GM06990 (cell line): ENCODE results near the gene SLC8A2.

Experiments used
- DNase-seq: peaks from one replicate; pipeline ENCODE4 v3.0.0-alpha.2; 2011; ENCODE audit not compliant: insufficient read length; ENCODE audit errors: extremely low read depth
- H3K27me3 ChIP-seq: replicated peaks from 2 replicates; pipeline ENCODE4 v1.6.0; 2011; ENCODE audit warnings: low read length; ENCODE audit not compliant: control insufficient read depth, insufficient read depth
- H3K36me3 ChIP-seq: 2 replicates; pipeline ENCODE4 v1.5.1; 2011; ENCODE audit warnings: low read length; ENCODE audit not compliant: control insufficient read depth, insufficient read depth
- H3K4me3 ChIP-seq: replicated peaks from 2 replicates; pipeline ENCODE4 v1.5.1; 2011; ENCODE audit warnings: low read depth, mild to moderate bottlenecking, control low read depth, low read length
- CTCF ChIP-seq: IDR thresholded peaks from 2 replicates; pipeline ENCODE4 v1.5.1; 2011; ENCODE audit warnings: low read length, control low read depth, mild to moderate bottlenecking, inconsistent platforms; ENCODE audit not compliant: insufficient read depth, poor library complexity, severe bottlenecking

Gene SLC8A2

DNA sequence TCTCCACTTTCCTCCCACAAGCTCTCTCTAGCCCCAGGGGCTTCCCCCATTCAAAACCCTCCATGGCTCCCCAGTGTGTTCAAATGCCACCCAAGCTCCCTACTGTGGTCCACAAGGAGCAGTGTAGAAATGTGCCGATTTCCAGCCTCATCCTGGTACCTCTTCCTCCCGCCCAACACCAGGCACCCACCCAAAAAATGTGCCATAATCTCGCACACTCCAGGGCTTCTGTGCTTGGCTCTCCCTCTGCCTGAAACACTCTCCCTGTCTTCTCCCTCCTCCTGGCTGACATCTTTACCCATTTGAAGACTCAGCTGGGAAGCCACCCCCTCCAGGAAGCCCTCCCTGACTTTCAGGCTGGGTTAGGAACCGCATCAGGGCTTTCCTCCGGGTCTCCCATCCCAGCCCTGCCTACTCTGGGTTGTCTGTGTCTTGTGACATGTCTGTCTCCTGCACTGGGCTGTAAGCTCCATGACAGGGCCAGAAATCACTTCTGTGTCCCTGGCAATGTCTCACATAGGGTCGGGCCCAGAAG lies 35.7 kb downstream of the SLC8A2 start:
- no peak overlapping the region for H3K4me3 ChIP-seq
- no peaks in the 10 kb centered on the region for H3K27me3 ChIP-seq
- no peak for DNase-seq
- TF ChIP-seq CTCF = no peak
- H3K36me3 ChIP-seq = no peaks in the 10 kb centered on the region

DNA sequence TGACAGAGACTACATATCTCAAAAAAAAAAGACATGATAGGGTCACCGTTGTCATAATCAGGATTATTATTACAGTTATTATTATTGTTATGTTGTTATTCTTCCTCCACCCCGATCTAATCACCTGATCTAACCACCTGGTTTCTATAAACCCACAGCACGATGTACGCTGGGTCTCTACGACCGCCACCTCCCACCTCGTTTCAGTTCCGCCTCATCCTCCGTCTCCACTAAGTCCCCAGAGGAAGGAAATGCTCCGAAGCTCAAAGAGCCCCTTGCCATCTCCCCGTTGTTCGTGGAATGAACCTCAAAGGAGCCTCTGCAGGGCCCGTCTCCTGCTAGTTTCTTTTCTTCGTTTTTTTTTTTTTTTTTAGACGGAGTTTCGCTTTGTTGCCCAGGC lies 36.5 kb downstream of the SLC8A2 start:
- Histone ChIP-seq H3K36me3 (no peaks in the 10 kb centered on the region), H3K27me3 (no peaks in the 10 kb centered on the region; the same call in 1 of the 2 replicates), H3K4me3 (no peak overlapping the region)
- DNase-seq = no peak
- TF ChIP-seq CTCF = no peak

DNA sequence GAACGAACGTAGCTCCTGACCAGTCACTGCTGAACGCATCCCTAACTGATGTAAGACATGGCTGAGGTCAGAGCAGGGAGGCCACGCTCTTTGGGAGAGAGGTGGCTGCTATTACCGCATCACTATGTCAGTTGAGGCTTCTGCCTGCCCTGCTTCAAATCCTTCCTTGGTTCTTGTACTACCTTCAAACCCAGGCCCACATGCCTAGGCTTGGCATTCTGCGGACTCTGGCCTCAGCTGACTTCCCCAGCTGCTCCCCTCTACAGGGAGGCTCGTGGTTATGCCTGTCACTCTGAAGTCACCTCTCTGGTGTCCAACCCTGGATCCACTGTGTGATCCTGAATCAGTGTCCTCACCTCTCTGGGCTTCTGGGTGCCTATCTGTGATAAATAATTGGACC lies 37.6 kb downstream of the SLC8A2 start:
- Histone ChIP-seq H3K27me3 (no peaks in the 10 kb centered on the region; the same call in 1 of the 2 replicates), H3K4me3 (no peak overlapping the region), H3K36me3 (no peaks in the 10 kb centered on the region)
- TF ChIP-seq CTCF = no peak
- DNase-seq = no peak

DNA sequence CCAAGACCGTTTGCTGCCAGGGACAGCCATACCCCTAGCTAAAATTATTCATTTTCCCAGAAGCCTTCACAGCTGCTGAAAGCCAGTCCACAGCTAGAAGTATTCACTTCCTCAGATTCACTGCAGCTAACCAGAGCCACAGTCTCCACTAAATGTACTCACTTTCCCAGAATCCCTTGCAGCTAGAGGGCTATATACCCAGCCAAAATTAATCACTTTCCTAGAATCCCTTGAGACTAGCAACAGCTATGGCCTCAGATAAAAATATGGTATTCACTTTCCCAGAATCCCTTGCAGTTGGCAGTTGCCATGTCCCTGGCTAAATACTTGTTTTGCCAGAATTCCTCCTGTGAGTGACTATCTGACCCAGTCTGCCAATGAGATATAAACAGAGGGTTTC lies 38.6 kb downstream of the SLC8A2 start:
- H3K36me3 ChIP-seq = no peaks in the 10 kb centered on the region
- no peak for DNase-seq
- H3K27me3 ChIP-seq = no peaks in the 10 kb centered on the region; the same call in 1 of the 2 replicates
- no peak overlapping the region for H3K4me3 ChIP-seq
- no peak for TF ChIP-seq CTCF

DNA sequence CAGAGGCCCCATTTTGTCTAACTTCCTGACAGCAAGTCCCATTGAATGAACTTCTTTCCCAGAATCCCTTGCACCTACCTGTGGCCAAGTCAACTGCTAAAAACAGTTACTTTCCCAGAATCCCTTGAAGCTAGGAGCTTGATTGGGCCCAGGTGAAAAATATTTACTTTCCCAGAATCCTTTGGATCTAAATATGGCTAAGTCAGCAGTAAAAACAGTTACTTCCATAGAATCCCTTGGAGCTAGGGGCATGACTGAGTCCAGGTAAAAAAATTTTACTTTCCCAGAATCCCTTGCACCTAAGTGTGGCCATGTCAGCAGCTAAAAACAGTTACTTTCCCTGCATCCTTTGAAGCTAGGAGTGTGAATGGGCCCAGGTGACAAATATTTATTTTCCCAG lies 39.2 kb downstream of the SLC8A2 start:
- H3K36me3 ChIP-seq = no peaks in the 10 kb centered on the region
- TF ChIP-seq CTCF = no peak
- DNase-seq = no peak
- H3K4me3 ChIP-seq = no peak overlapping the region
- no peaks in the 10 kb centered on the region; the same call in 1 of the 2 replicates for H3K27me3 ChIP-seq

DNA sequence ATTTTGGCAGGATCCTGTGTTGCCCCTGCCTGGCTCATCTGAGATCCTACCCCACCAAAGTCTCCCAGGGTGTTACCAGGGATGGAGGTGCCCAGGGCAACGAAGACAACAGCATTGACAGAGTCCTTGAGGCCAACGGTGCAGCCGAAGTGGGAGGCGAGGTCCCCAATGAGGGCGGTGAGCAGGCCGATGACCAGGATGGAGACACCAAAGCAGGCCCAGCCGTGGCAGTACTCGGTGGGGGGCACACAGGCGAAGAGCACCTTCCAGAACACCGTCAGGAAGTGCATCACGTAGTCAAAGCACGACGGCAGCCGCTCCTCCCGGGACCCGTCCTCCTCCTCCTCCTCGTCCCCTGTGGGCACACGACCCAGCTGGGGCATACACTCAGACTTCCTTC lies 39.6 kb downstream of the SLC8A2 start:
- no peak for DNase-seq
- Histone ChIP-seq H3K27me3 (no peaks in the 10 kb centered on the region; the same call in 1 of the 2 replicates), H3K36me3 (no peaks in the 10 kb centered on the region), H3K4me3 (no peak overlapping the region)
- TF ChIP-seq CTCF = no peak
